BE2C (cell line): ENCODE results near the gene PNMA8A.

Experiments
- DNase-seq: peaks from one replicate; pipeline ENCODE4 v3.0.0-alpha.2; 2020
- H3K27me3 ChIP-seq: fragments of 250-450 bp; sonication (Bioruptor Pico); 2 replicates; pipeline ENCODE4 v1.5.1; 2020; ENCODE audit warnings: mild to moderate bottlenecking
- H3K36me3 ChIP-seq: fragments of 250-450 bp; sonication (Bioruptor Pico); 2 replicates; pipeline ENCODE4 v1.5.1; 2020; ENCODE audit warnings: mild to moderate bottlenecking
- H3K4me1 ChIP-seq: fragments of 250-450 bp; sonication (Bioruptor Pico); 2 replicates; pipeline ENCODE4 v1.5.1; 2020
- H3K4me3 ChIP-seq: 2 replicates; pipeline ENCODE4 v1.5.1; 2011; ENCODE audit warnings: low read depth, low read length
- H3K9me3 ChIP-seq: fragments of 250-450 bp; sonication (Bioruptor Pico); 2 replicates; pipeline ENCODE4 v1.5.1; 2020
- CTCF ChIP-seq: IDR thresholded peaks from 2 replicates; pipeline ENCODE4 v1.5.1; 2012; ENCODE audit warnings: mild to moderate bottlenecking, low read depth, low read length

Gene PNMA8A

GRCh38 chr19:46490774-46491173 lies 19.4 kb upstream of the PNMA8A start:
- Histone ChIP-seq H3K4me3 (no peak overlapping the region), H3K4me1 (no peaks in the 10 kb centered on the region), H3K27me3 (no peaks in the 10 kb centered on the region), H3K36me3 (no peaks in the 10 kb centered on the region), H3K9me3 (no peaks in the 10 kb centered on the region)
- no peak for DNase-seq
- TF ChIP-seq CTCF: no peak

- DNase-seq: peak; percentile 62
- no peaks in the 10 kb centered on the region for H3K36me3 ChIP-seq
- TF ChIP-seq CTCF: peak; percentile 38
- no peak overlapping the region for H3K4me3 ChIP-seq
- no peaks in the 10 kb centered on the region for H3K27me3 ChIP-seq
- no peaks in the 10 kb centered on the region for H3K9me3 ChIP-seq
- H3K4me1 ChIP-seq: no peaks in the 10 kb centered on the region
Observed at GRCh38 chr19:46489445-46490272, 18.3 kb upstream of the PNMA8A start.

- Histone ChIP-seq H3K4me1 (no peaks in the 10 kb centered on the region), H3K27me3 (no peaks in the 10 kb centered on the region), H3K36me3 (no peaks in the 10 kb centered on the region), H3K4me3 (no peak overlapping the region), H3K9me3 (no peaks in the 10 kb centered on the region)
- no peak for TF ChIP-seq CTCF
- DNase-seq: no peak
Observed at GRCh38 chr19:46488551-46488950, 17.2 kb upstream of the PNMA8A start.

GRCh38 chr19:46487802-46488445 lies 16.6 kb upstream of the PNMA8A start:
- Histone ChIP-seq H3K4me1 (no peaks in the 10 kb centered on the region), H3K36me3 (no peaks in the 10 kb centered on the region), H3K9me3 (no peaks in the 10 kb centered on the region), H3K4me3 (peak overlapping the region; percentile 42), H3K27me3 (no peaks in the 10 kb centered on the region)
- DNase-seq: peak; percentile 80
- peak; percentile 90 for TF ChIP-seq CTCF

- no peaks in the 10 kb centered on the region for H3K36me3 ChIP-seq
- H3K4me3 ChIP-seq: peak overlapping the region; percentile 42
- no peaks in the 10 kb centered on the region for H3K9me3 ChIP-seq
- TF ChIP-seq CTCF: no peak
- H3K27me3 ChIP-seq: no peaks in the 10 kb centered on the region
- no peak for DNase-seq
- no peaks in the 10 kb centered on the region for H3K4me1 ChIP-seq
Observed at GRCh38 chr19:46487178-46487801, 15.9 kb upstream of the PNMA8A start.
